COLO668 (cell line): ENCODE measurements around the gene GRM8.

ENCODE experiments used
- DNase-seq: peaks from one replicate; lab custom pipeline; 2025; ENCODE audit not compliant: unreplicated experiment; lab: John Stamatoyannopoulos, UW

GRM8 gene

DNA sequence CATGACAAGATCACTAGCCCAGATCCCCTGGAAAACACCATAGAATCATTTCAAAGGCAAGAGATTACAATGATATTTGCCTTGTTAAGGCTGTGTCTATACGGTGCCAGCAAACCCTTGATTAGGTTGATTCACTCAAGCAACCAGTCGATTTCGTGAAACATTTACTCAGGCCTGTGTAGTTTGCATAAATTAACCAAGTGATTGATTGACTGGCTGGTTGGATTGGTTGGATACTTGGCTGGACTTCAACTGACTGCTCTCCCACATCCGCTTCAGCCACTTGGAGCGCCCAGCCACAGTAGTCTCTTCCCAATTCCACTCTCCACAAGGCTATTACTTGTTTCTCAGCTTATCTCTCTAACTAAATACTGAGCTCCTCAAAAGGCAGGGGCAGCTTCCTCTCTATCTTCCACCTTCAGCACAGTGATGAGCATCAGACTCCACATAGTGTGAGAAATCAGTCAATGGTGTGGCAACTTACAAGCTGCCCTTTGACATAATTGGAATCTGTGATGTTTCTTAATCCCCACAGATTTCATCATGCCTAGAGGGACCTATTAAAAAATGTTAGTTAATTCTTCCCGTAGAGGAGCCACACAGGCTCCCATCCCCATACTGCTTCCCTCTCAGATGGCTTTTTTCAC is 217.4 kb downstream of the GRM8 start:
- no peak for DNase-seq

GRCh38 chr7:127034186-127034806 is 218.4 kb downstream of the GRM8 start:
- peak; percentile 17 for DNase-seq

DNA sequence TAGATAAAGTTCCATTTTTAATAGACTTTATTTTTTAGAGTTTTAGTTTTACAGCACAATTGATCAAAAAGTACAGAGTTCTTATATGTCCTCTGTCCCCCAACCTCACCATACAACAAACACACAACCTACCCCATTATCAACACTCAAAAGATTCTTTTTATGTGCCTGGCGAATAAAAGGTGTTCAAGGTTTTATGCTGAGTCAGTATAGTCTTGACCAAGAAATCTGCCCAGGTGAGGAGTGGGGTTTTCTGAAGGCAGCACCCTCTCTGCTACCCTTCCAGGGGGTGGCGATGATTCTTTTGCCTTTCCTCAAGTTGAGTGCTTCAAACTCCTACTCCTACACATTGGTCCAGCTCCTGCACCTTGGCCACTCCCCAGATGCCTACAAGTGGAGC is 222.9 kb downstream of the GRM8 start:
- no peak for DNase-seq

DNA sequence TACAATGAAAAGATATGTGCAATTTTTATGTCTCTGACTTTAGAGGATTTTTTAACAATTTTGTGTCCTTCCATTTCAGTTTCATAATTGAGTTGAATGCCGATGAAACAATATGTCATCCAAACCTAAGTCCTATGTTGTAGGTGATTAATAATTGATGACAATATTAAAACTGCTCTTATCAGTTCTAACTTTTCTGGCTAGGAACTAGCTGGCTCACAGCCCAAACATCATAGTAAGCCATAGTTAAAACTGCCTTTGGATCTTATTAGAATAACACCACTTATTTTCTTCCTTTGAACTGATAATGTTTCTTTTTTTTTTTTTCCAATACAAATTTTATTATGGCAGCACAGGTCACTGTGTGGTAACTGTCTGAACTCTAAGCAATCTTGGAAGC is 230.9 kb downstream of the GRM8 start:
- no peak for DNase-seq

DNA sequence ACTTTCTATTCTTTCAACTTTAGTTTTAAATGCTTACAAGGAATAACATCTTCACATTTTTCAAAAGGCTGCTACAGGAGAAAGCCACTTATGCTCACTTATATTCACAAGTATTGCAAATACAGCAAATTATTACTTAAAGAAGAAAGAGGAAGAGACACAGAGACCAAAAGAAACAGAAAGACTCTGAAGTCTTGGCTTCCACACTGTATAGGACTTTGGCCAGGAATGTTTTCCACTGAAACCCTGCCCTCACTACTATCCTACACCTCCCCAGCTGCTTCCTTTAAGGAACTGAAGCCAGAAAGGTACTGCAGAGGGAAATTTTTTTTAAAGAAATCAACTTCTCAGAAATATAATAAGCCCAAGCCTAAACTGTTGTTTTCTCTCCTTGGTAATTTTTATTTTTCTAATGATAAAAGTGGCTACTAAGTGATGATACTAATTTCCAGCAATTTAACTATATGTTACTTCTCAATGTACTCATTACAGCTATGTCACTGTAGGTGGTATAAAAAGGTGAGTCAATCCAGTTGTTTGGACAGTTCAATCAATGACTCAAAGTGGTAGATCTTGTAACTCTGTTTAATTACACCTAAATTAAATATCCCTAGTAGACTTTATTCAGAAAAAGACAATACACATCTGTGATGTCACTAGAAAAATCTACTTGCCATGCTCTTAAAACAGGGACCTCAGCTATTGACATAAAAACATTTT is 231.6 kb downstream of the GRM8 start:
- no peak for DNase-seq

- no peak for DNase-seq
Observed at GRCh38 chr7:127018889-127019288, 233.9 kb downstream of the GRM8 start.

GRCh38 chr7:127017196-127017595 is 235.5 kb downstream of the GRM8 start:
- no peak for DNase-seq

- no peak for DNase-seq
Observed at GRCh38 chr7:127000725-127001124, 252.0 kb downstream of the GRM8 start.

- no peak for DNase-seq
Observed at GRCh38 chr7:126996659-126997058, 256.1 kb downstream of the GRM8 start.

DNA sequence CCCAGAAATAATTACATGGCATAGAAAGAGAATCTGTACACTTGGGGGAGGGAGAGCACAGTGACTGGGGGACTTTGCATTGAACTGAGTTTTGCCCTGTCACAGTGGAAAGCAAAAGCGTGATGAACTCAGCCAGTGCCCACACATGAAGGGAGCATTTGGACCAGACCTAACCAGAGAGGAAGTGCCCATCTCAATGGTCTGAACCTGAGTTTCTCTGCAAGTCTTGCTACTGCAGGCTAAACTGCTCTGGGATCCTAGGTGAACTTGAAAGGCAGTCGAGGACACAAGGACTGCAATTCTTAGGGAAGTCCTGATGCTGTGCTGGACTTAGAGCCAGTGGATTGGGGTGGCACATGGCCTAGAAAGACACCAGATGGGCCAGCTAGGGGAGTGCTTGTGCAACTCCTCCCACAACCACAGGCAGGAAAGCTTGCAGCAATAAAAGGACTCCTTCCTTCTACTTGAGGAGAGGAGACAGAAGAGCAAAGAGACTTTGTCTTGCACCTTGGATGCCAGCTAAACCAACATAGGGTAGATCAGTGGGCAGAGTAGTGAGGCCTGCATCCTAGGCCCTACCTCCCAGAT is 259.0 kb downstream of the GRM8 start:
- DNase-seq: no peak

- DNase-seq: no peak
Observed at GRCh38 chr7:126988022-126988421, 264.7 kb downstream of the GRM8 start.

DNA sequence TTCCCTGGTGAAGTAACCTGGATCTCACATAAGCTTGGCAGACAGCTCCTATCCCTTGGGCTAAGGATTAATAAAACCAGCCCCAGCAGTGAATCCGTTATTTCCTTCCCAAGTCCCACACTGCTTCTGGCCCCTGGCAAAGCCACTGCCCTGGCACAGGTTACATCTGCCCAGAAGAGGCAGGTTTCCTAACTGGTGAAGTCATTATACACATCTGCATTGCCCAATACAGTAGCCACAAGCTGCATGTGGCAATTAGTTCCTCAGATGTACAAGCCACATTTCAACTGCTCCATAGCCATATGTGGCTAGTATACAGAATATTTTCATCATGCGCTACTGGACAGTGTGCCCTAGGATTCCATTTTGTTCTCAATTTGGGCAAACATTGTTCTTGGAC is 273.0 kb downstream of the GRM8 start:
- DNase-seq: no peak

DNA sequence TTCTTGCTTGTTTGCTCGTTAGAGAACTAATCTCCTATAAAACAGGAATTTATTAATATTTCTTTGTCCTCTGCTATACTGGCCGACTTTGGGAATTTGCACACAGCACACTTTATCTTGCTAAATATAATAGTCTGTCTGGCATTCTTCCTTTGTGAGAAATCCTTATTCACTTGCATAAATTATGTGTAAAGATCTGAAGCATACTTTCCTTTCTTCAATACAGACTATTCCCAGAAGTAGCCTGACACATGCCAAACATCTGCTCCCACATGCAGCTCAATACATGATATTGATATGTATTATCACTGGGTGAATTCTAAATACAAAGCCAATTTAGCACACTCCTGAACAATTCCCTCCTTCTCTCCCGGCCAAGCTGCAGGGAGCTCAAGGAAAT is 273.9 kb downstream of the GRM8 start:
- DNase-seq: no peak

DNA sequence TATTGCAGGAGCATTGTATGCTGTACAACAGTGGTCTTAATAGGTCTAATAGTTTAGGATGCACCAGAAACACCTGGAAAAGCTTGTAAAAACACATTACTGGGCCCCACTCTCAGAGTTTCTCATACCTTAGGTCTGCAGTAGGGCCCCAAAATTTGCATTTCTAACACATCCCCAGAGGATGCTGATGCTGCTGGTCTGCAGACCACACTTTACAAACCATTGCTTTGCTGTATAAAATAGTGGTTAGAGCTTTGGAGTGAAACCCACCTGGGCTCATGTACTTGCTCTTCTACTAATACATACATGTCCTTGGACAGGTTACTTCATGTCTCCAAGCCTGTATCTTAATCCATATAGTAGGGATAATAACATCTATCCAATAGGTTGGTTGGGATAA is 279.7 kb downstream of the GRM8 start:
- DNase-seq: no peak

DNA sequence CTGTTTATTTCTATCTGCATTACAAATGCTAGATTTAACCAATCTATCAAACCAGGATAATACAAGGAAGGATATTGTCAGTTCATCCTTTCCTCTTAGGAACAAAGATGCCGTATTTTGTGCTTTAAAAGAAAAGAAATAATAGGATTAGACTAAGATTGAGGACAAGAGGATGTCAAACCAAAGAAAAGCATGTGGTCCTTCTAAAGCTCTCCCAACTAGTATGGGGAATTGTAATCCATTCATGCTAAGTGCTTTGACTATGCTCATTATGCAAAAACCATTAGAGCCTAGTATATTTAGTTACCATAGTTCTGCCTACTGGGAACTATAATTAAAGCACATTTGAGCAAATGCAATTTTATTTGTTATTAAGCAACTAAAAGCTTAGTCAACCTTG is 280.2 kb downstream of the GRM8 start:
- DNase-seq: no peak

DNA sequence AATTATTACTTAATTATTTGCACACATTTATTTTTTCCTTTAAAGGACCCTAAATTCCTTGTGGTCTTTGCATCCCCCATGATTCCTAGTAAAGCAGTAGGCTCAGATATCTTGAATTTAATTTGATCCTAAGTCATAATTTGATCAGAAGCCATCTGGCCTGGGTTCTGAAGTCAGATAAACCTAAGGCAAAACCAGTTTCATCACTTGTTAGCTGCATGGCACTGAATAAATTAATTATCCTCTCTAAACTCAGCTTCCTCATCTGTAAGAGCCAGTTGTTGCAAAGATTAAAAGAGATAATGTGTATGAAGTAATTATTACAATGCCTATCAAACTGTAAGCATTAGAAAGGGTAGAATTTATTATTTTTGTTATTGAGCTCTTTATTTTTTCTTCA is 293.1 kb downstream of the GRM8 start:
- DNase-seq: no peak

DNA sequence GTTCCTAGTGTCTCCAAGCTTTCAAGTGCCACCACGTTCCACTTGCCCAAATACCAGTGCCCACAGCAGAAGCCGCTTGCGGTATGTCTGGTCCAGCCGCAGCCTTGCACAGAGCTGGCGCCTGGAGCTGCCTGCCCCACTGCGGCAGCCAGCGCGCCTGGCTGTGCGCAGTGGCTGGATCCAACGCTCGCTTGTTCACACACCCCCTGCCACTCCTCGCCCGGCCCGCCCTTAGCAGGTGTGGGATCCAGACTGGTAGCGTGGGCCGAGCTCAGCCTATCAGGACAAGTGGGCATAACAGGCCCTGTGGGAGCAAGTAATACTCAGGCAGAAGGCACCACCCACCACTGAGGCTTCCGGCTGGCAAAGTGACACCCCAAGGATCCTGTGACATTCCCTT is 294.4 kb downstream of the GRM8 start:
- DNase-seq: no peak

DNA sequence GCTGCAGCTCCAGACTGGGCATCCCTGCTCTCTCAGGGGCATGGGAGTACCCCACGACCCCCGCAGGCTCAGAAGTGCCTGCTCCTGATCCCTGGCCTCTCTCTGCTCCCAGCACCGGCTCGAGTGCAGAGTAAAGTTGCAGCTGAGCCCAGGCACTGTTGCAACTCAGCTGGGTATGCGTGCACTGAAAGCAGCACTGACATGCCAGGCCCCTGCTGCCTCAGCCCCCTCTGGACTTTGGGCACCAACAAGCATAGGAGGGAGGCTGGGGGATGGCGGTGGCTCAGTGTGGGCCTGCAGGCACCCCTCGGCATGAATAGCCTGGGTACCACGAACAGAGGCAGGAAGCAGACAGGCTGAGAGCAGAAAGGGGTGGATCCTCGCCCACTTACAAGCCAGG is 295.3 kb downstream of the GRM8 start:
- DNase-seq: no peak

DNA sequence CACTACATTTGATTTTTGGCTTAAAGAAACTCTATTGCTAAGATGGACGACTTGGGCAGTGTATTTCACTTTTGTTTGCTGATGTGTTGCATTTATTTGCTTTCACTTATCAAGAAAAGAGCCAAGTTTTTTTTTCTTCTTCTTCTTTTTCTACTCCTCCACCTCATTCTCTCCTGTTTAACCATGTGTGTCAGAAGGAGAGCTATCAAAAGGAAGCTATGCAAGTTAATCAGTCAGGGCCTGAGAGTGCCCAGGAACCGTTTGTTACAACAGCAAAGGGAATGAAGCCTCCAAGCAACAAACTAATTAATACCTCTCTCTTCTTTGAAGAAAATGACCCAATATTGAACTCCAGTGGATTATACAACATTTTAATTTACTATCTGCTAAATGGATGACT is 299.3 kb downstream of the GRM8 start:
- no peak for DNase-seq

- DNase-seq: no peak
Observed at GRCh38 chr7:126948664-126949063, 304.1 kb downstream of the GRM8 start.

GRCh38 chr7:126940723-126941307 is 311.9 kb downstream of the GRM8 start:
- no peak for DNase-seq

GRCh38 chr7:126937171-126937570 is 315.6 kb downstream of the GRM8 start:
- no peak for DNase-seq
